Head of caudate nucleus (tissue), 42 donors: ENCODE measurements around the gene RHBDL1.

Experiments
- DNase-seq, 42 donors: peaks; one replicate each; pipeline versions ENCODE4 v3.0.0 to v3.0.0-alpha.2; 2020 to 2021; ENCODE audit warnings: mixed read lengths in 7 of 42
- intact Hi-C: fragments of 100-400 bp; cut with DNase I; formaldehyde crosslinking; loops from one replicate; pipeline ENCODE4 v1.15.0; 2022

Gene RHBDL1

DNA sequence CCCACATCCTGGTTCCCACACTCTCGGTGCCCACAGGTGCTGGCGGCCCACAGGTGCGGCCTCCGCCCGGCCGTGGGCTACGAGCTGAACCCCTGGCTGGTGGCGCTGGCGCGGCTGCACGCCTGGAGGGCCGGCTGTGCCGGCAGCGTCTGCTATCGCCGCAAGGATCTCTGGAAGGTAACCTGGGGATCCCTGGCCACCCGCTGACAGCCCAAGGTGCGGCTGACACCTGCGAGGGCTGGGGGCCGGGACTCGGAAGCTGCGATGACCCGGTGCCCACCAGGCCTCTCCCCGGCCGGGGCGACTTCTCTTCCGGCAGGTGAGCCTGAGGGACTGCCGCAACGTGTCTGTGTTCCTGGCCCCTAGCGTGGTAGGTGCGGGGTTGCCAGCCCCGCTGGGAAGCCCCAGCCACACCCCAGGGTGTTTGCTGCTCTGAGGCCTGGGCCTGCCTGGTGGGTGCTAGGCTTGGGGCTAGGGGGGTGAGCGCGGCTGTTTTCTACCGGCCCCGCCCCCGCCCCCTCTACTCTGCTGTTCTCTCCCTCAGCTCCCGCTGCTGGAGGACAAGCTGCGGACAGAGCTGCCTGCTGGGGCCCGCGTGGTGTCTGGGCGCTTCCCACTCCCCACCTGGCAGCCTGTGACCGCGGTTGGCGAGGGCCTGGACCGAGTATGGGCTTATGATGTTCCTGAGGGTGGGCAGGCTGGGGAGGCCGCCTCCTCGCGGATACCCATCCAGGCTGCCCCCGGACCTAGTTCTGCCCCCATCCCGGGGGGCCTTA lies 46.5 kb downstream of the RHBDL1 start:
- intact Hi-C loops = loop anchor here (2.0 kb wide), 1 partner anchor 19 kb away; the partner anchor contains the start of gene CIAO3

DNA sequence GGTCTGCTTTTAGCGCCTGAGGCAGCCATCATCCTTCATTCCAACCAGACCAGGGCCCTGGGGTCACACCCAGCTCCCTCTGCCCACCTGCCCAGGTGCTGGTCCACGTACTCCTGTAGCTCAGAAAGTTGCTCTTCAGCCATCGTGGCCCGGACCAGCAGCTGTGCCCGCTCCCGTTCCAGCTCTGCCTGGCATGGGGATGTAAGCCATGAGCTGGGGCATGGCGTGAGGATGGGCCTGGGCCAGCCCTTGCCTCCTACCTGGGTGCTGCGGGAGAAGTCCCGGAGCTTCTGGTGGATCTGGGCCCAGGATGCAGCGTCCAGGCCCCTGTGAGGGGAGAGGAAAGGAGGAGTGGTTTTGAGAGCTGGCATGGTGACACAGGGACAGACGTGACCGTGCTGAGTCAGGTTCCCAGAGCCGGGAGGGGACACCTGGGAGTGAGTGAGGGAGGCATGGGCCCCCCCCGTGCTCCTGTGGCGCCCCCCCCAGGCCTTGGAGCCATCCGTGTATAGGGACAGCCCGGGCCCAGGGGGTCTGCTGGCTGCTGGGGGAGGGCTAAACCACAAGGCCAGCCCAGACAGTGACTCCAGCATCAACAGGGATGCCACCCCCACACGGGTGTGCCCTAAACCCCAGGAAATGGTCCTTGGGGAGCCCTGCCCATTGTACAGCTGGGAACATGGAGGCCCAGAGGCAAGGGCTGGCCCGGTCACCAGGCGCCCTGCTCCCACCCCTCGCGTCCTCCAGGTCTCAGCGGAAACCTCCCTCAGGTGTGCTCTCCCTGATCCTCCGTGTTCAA lies 47.6 kb downstream of the RHBDL1 start:
- DNase-seq = peak in 5 of 42 donors; percentile 2 to 39 (median 8)
- intact Hi-C loops = no loop called here

More for the DNA sequence above, 46.5 kb downstream of the RHBDL1 start:
- peak in 4 of 42 donors; percentile 7 to 25 (median 14) for DNase-seq

DNA sequence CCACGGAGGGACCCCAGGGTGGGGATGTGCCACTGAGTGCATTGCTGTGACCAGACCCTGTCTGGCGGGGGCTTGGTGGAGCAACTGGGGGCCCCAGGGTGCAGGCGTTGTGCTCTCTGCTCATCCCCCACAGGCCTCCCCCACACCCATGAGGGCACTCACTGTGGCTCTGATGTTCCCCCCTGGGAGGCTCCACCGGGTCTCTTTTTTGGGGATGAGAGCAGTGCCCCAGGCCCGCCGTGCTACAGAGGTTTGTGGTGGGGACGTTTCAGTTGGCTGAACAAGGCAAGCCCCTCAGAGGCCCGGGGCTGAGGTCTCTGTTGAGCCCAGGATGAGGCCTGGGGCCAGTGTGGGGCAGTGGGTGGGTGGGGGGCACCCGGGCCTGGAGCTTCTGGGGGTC lies 48.2 kb downstream of the RHBDL1 start:
- intact Hi-C loops = no loop called here
- DNase-seq = peak in 1 of 42 donors; percentile 4

DNA sequence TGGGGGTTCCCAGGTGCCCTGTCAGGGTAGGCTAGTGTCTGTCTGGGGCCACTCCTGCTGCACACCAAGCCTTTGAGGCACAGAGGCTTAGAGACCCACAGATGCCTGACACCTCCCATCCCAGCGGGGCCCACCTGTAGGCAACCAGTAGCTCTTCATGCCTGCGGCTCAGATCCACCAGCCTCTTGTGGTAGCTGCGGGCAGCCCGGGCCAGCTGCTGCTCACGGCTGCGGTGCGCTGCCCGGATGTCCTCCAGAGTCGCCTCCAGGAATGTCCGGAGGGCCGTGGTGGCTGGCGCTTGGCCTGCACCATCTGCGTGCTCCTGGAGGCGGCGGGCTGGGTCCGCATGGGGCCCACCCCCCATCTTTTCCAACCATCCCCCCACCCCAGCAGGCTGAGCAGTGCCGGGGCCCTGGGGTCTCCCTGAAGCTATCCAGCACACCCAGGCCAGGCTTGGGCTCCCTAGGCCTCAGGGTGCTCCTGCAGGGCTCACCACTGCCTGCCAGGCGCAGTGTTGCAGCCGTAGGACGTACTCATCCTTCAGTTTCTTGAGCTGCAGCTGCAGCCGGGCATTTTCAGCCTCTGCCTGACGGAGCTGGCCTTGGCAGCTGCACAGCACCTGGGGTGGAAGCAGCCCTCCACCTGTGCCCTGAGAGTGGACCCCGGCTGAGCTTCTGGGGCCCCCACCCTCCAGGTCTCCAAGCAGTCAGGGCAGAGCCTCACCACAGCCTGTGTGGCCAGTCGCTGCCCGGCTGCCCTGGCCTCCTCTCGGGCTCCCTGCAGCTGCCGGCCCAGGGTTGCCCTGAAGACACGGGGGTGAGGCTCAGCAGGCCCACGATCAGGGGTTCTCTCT lies 48.9 kb downstream of the RHBDL1 start:
- intact Hi-C loops = no loop called here
- DNase-seq = peak in 5 of 42 donors; percentile 15 to 39 (median 34)

DNA sequence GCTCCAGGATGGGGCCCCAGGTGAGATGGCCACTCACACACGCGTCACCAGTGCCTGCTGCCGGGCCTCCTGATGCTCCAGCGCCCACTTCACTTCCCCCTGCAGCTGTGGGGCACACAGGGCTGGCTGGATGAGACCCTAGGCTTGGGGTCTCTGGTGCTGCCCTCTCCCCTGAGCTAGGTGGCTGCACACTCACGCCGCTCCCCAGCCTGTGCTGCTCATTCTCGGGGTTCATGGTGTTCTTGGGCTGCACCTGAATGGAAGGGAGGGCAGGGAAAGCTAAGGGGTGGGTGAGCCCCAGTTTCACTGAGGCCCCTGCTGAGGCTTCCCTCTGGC lies 49.5 kb downstream of the RHBDL1 start:
- DNase-seq = peak in 5 of 42 donors; percentile 1 to 34 (median 9)
- intact Hi-C loops = no loop called here

DNA sequence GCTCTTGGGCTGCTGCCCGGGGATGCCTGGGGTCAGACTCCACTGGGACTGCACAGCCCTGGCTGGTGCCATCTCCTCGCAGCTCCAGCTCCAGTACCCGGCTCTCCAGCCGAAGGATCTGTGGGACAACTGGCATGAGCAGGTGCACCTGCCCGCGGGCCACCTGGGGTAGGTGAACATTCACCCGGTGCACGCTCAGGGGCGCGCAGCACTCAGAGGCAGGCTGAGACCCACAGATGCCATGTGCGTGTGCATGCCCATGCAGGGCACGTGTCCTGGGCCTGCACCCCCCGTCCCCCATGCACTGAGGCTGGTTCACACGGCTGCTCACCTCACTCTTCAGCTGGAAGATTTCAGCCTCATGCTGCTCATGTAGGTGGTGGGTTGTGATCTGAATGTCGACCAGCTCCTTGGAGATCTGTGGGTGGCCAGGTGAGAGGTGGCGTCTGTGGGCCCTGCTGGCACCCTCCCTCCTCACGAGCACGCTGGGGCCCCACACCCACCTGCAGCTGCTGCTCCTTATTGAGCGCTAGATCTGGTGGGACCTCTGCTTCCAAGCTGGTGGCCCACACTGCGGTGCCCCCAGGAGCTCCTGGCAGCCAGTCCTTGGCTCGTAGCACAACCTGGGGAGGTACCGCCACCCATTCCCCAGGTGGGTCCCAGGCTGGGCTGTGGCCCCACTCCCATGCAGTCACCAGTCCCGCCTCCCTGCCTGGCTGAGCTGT lies 50.2 kb downstream of the RHBDL1 start:
- DNase-seq = peak in 8 of 42 donors; percentile 6 to 75 (median 50)
- intact Hi-C loops = no loop called here

DNA sequence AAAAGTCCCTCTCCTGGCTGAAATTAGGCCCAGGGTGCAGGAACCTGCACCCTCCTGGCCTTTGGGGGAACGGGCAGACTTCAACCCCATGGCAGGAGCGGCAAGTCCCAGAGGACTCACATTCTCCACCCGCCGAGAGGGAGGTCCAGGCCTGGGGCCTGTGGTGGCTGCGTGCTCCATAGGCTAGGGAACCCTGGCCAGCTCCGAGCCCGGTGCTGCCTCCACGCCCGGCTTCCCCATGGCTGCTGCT lies 50.6 kb downstream of the RHBDL1 start:
- DNase-seq = no peak
- intact Hi-C loops = no loop called here

DNA sequence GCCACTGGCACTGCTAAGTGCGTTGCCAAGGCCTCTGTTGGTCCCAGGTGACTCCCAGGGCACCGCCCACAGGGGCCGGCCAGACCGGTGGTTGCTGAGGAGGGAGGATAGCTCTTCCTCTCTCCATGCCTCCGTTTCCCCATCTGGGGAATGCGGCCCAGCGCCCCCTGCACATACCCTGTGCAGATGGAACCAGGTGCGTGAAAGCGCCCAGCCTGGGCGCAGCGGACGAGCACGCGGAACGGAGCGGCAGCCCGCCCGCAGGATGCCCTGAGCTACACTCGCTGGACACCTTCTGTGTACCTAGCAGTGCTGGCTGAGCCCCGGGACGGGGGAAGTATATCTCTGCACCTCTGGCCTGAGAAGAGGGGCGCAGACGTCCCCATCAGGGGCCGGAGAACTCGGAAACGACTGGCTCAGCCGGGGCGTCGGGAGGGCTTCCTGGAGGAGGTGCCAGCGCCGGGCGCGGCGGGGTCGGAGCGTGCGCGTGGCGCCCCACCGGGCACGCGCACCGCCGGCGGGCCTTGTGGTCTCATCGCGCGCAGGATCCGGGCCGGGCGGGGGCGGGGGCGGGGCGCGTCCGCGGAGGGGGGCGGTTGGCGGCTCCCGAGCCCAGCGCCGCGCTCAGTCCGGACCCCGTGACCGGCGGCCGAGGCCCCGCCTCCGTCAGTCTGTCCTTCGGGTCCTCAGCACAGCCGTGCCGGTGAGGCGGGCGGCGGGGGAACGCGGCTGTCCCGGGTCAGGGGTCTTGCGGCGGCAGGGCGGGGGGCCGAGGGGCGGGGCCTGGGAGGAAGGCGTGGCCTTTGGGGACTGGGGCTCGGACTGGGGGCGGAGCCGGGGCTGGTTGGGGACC lies 51.2 kb downstream of the RHBDL1 start, which contains the start of the genes CCDC78 and HAGHL:
TSS of gene CCDC78 (minus strand) at position 6 of the 853 bp plus-strand sequence. CDS start 76 bp downstream, outside the sequence.
TSS of gene HAGHL (plus strand) at position 669 of the 853 bp plus-strand sequence. CDS start 404 bp downstream, outside the sequence.
- DNase-seq = peak in 30 of 42 donors; percentile 50 to 87 (median 70)
- intact Hi-C loops = no loop called here

DNA sequence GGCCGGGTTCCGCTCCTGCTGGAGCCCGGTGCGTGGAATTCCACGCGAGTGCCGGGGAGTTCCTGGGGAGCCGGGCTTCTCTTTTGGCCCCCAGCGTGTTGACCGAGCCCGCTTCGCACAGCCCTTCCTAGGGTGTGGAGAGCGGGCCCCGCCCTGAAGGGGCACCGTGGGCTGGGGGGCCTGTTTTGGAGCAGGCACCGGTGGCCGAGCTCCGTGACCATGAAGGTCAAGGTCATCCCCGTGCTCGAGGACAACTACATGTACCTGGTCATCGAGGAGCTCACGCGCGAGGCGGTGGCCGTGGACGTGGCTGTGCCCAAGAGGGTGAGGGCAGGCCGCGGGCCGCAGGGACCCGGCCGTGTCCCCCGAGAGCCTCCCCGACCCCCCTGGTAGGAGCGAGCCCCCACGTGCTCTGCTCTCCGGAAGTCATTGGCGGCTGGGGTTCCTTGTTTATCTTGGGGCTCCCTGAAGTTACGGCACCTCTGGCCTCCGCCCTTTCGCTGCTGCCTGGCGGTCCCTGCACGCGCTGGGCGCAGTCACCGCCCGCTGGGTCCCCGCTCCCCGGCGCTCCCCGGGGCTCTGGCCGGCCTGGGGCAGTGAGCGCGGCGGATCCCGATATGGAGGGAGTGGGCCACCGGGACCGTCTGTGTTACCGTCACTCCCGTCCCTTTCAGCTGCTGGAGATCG lies 52.0 kb downstream of the RHBDL1 start:
- intact Hi-C loops = no loop called here
- peak in 2 of 42 donors; percentile 15 to 18 for DNase-seq
